ENCODE results near the gene SPRR1A.
A peak's percentile ranks its signal among the peaks of the same experiment; 100 is the strongest.
"Not testable (repeated sequence)": the region's sequence is repeated elsewhere in the genome, so short reads cannot be mapped to it uniquely, and the experiment has no call there.

The SPRR1A gene

DNA sequence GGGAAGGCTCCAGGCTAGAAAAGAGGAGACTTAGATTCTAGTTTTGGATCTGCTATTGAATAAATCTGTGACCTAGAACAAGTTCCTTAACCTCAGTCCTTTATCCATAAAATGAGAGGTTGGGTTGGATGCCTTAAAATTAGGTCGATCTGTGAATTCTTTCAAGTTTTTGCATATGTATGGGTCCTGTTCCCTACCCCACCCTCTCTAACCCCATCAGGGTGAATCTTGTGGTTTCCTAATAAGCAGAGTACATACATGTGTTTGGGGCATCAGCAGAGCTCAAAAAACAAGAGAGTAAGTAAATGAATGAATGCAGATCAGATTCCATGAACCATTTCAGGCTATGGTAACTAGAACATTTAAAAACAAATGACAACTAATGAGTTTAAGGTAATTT is 7.2 kb upstream of the SPRR1A start:
- DNase-seq = no peak

DNA sequence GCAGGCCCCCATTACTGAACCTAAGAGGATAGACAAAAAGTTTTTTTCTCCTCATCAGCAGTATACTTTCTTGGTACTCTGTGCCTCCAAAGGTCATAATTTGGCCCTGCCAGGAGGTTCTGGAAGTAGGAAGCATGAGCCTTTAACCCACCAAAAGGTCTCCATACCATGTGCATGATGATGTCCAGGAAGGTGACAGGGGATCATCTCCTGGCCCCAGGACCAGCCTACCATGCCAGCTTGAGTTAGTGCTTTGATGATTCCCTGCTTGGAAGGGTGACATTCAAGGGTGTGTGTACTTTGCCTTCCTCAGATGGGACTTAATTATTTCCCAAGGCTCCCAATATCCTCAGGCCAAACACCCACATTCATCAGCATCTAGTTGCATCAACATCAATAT is 6.3 kb upstream of the SPRR1A start:
- DNase-seq = no peak

DNA sequence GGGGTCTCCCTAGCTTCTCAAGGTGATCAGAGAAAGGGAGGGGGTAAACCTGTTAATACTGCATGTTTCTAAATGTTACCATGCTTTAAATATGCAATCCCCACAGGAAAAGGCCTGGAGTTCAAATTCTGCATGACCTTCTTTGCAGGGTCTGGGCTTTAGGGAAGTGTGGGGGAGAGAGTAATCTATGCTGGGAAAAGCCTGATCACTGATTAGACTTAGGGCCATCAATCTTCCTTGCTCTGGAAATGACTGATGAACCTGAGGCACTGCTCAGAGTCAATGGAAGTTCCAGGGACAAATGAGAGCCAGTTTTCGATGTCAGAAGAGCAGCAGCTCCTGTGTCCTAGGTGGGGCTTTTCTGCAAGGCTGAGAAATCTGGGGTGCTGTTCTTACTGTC is 3.2 kb upstream of the SPRR1A start:
- DNase-seq = no peak

DNA sequence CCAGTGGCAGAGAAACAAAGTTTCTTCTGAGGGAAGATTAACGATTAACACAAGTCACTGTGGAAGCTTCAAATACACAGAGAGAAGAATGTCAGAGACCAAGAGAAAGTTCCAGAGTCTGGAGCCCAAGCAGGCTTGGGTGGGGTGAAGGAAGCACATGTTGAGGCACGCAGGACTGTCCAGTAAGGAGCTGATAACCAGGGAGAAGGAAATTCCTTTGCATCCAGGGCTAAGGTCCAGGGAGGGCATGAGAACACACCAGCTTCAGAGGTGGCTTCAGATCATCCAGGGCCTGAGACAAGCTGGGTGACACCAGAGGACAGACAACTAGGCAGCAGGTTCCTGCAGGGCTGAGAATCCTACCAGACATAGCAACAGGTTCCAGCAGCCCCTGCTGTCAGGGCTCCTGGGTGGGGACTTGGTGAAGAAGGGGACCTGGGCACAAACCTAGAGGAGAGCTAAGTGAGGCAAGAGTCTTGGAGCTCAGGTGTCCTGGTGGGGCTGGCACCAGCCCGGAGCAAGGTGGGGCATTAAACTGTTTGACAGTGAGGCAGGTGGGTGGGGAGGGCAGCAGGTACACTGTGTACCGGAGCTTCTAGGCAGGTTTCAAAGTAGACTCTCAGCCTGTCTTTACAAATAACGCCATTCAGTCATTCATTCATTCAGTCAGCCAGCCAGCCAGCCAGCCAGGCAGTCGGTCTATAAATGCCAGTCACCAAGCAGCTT is 2.6 kb upstream of the SPRR1A start:
- DNase-seq = no peak

DNA sequence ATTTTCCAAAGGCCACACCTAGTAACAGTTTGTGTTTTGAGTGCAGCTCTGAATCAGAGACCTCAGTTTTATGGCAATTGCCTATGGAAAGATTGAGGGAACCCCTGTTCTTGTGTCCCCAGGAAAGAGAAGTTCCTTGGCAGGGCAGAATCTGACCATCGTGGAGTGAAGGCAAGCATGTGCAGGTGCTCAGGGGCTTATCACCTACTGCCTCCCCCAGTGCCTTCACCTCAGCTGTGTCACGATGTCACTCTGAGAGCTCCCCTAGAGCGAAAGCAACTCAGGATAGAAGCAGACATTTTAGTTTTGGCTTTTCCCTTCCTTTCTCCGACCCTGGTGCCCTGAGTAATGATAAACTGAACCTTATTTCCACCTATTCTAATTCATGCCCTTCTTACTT is 1.8 kb upstream of the SPRR1A start:
- no peak for DNase-seq

DNA sequence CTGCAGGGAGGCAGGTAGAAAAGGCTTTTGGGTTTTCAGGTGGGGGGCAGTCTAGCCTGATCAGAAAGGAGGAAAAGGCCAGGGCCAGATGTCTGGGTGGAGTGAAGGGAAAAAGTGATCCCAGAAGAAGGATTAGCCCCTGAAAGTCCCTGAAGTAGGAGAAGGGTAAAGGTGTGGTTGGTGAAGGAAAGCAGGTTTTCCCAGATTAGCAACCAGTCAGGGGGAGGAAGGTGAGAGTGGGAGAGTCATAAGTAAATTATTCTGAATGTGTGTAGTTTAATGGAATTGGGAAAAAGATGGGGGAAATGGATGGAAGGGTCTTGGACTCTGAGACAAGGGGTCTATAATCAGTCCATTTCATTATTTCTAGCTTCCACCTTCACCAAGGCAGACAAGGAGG is 647 bp upstream of the SPRR1A start:
- DNase-seq = no peak

DNA sequence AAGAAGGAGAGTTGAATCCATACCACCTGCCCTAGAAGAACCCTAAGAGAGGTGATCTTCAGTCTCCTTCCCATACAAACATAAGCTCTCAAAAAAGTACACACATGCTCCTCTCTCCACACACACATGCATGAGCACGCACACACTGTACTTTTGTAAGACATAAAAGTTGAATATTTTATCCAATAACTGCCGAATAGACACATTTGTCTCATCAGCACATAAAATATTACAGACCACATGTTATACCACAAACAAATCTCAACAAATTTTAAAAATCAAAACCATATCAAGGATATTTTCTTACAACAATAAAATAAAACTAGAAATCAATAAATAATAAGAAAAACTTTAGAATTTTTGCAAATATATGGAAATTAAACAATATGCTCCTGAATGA is 2.7 kb downstream of the SPRR1A start:
- no peak for DNase-seq

DNA sequence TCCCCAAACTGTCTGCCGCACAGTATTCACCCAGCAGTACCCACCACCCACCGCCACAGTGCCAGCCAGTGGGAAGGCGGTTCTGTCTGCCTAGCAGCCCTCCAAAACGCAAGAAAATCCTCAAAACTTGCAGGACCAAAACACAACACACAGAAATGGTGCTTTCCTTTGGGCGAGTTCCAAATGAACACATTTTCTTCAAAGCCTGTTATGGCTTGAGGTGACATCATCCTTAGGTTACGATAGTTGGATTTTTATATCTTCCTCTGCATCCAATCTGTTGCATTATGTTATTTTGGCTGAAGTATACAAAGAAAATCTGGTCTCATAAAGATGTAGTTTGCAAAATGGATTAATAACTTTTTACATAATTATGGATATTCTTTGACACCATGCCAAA is 9.3 kb downstream of the SPRR1A start:
- no peak for DNase-seq

DNA sequence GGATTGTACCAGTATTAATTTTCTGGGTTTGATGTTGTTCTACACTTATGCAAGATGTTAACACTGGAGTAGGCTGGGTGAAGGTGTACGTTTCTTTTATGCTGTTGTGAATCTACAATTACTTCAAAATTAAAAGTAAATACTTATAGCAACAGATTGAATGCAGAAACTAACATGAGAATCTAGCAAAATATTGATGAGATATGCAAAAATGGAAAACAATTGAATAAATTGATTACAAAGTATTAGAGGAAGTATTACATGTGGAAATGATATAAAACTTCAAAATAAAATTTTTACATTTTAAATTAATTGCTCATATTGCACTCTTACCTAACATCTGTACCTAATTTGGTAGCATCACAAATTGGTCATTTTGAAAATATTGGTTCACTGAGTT is 12.0 kb downstream of the SPRR1A start:
- DNase-seq = no peak

DNA sequence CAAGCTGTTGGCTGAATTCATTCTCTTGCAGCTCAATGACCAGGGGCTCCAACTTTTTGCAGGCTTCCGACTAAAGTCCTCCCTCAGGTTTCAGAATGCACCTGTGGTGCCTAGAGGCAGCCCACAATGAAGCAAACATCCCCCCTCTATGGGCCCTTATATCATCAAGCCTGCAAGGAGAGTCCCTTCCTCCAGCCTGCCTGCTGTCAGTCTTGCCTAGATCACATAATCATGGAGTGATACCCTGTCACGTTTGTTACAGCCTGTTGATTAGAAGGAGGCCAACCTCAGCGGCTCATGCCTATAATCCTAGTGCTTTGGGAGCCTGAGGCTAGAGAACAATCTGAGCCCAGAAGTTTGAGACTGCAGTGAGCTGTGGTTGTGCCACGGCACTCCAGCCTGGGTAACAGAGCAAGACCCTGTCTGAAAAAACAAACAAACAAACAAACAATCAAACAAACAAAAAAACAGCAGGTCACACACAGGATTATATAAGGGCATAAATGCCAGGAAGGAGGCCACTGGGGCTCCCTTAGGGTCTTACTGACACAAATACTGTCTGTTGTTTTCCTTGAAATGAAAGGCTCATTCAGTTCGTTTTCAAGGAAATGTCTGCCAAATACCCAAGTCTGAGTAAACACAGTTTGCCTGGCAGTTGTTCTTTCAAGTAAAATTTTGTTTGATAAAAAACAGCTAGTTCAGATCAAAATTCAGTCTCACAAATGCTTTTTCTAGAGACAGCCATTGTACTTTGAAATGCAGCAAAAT is 12.9 kb downstream of the SPRR1A start:
- DNase-seq = no peak

DNA sequence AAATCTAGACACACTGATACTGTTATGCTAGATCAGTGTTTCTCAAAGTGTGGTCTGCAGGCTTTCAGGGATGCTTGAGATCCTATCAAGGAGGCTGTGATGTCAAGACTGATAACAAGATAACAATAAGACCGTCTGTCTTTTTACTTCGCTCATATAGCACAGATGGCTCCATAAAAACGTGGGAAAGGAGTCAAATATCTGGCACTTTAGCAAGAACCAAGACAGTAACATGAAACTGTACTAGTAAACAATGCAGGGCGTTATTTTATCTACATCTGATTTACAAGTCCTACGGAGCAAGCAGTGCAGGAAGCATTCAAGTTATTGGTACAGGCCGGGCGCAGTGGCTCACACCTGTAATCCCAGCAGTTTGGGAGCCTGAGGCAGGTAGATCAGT is 14.0 kb downstream of the SPRR1A start:
- DNase-seq = no peak

DNA sequence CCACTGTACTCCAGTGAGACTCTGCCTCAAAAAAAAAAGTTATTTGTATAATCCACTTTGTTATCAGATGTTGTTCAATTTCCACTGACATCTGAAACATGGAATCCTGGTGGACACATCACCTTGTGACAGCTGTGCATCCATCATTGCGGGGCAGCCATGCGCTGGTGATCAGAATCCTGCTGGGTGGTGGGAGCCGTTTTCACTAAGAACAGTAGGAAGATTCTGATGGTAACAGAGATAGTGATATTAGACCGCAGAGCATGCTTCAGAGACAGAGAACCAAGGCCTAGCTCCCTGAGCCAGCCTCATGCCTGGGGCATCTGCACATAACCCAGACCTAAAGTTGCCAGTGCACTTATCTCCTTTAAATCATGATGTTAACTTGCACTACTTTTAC is 14.6 kb downstream of the SPRR1A start:
- DNase-seq = no peak

DNA sequence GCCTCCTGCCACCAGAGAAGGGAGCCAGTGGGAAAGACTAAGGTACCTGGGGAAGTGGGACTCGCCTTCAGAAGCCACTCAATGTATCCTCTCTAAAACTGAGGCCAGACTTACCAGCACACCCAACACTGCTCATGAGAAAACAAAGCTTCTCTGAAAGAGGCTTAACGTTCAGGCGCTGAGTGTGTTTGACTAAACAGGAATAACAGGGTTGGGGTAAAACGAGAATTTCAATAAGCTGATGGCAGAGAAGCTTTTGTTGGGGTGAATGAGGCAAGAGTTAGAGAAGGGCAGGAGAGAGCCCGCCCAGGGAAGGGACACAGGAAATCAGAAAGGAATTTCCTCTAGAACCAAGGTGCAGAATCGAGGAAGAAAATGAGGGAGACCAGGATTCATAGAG is 15.9 kb downstream of the SPRR1A start:
- DNase-seq = no peak

DNA sequence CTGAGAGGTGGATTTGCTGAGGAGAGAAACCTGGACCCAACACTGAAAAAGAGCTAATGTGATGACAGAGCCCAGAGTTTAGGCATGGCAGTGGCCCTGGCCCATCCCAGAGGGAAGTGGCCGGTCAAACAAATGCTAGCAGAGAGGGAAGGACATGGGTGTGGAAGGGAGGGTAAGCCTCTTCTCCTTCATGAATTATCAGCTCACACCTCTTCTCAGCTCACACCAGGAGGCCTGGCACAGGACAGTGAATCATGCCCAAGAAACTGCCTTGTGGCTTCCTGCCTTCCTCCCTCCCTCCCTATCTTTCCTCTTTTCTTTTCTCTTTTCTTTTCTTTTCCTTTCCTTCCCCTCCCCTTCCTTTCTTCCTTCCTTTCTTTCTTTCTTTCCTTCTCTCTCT is 16.4 kb downstream of the SPRR1A start:
- DNase-seq = no peak

DNA sequence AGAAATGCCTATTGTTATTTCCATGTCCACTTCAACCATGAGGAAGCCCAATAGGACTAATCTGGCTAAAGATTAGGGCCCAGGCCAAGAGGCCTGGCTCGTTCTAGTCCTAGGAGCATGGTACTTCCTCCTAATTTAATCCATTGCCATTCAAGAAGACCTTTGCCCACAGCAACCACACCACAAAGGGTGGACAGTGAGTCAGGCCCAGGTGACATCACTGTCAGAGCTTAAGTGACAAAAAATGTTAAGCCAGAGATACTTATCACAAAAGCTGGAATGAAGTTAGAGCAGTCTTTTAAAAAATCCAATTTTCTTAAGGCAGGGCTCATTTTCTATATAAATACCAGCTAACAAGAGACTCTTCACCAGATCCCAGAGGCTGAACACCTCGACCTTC is 17.5 kb downstream of the SPRR1A start, which contains the start of gene SPRR3:
Gene SPRR3, plus strand, starts transcription at position 368 of the 400 bp plus-strand sequence. CDS start 1,272 bp downstream, outside the sequence.
- peak in 2 of 3 donors; percentile 26 to 35 for DNase-seq

DNA sequence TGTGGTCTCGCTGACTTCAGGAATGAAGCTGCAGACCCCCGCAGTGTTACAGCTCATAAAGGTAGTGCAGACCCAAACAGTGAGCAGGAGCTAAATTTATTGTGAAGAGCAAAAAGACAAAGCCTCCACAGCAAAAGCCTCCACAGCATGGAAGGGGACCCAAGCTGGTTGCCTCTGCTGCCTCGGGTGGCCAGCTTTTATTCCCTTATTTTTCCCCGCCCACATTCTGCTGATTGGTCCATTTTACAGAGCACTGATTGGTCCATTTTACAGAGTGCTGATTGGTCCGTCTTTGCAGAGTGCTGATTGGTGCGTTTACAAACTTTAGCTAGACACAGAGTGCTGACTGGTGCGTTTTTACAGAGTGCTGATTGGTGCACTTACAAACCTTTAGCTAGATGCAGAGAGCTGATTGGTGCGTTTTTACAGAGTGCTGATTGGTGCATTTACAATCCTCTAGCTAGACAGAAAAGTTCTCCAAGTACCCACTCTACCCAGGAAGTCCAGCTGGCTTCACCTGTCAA is 27.4 kb downstream of the SPRR1A start:
- not testable (repeated sequence) for DNase-seq

DNA sequence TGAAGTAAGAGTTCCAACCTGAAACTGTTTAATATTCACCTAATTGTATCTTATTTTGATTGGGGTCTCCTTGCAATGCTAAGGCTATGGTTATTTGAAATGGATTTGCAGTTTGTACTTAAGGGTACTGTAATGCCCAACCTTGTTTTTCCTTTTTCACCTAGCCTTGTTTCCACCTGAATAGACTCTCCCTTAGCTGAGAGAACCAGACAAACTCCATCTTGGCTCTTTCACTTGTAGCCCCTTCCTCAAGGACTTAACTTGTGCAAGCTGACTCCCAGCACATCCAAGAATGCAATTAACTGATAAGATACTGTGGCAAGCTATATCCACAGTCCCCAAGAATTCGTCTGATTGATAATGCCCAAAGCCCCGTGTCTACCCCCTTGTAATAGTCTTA is 37.9 kb downstream of the SPRR1A start:
- DNase-seq = not testable (repeated sequence)

DNA sequence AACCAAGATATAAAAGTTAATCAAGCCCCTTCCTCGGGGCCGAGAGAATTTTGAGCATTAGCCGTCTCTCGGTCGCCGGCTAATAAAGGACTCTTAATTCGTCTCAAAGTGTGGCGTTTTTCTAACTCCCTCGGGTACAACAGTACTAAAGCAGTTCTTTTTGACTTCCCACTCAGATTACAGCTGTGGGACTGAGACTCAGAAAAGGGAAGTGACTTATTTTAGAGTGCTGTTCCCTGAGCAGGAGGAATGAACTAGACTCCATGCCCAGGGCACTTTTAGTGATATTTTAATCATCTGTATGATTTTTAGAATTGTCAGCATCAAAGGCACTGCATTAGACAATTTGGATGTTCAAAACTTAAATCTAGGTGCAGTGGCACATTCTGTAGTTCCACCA is 38.5 kb downstream of the SPRR1A start:
- DNase-seq = peak; percentile 11 to 20 (median 15)

DNA sequence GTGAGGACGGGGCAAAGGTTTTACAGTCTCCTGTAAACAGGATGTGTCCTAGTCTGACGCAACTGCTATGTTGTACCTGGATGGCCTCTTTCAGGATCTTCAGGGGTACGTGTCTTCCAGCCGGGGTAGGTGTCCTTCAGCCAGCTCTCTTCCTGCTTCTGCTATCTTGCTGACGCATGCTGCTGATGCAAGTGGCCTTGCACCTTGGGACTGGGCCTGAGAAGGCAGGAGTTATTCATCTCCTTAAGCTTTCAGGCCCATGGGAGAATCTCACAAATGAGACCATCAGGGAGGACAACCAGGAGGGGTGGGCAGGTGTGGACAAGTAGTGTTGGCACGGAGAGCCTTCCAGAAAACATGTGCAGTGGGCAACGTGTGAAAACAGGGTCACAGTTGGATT is 39.2 kb downstream of the SPRR1A start:
- DNase-seq = no peak

DNA sequence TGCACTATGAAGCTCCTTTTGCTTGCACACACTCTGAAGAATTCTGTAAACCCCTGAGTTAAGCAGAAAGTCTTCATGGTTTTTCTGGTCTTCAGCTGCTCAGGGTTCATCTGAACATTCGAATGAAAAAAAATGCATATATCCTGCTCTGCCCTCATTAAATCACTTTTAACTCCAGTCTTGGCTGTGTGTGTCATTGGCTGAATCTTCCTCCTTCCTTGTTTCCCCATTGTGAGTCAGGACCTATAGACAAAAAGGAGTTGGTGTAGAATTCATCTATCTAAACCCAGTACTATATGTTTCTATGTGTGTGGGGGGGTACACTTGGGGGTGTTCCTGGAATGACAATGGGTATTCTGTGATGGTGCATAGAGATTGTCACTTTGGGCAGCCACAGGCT is 40.5 kb downstream of the SPRR1A start:
- no peak for DNase-seq

DNA sequence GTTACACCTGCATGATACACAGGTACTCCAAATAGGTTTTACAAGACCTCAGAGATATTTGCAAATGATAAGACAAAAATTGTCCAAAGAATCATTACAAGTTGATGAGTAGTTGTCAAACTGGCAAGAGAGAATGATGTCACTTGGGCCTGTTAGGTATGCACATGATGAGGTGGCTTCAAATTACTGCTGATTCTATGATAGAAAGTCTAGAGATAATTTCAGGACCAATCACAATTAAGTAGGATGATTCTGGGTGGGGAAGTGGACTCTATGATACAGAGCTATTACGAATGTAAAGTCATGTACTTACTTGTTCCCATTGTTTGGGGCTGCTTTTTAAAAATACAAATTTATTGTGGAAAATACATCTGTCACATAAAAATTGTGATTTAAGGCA is 41.9 kb downstream of the SPRR1A start:
- no peak for DNase-seq

DNA sequence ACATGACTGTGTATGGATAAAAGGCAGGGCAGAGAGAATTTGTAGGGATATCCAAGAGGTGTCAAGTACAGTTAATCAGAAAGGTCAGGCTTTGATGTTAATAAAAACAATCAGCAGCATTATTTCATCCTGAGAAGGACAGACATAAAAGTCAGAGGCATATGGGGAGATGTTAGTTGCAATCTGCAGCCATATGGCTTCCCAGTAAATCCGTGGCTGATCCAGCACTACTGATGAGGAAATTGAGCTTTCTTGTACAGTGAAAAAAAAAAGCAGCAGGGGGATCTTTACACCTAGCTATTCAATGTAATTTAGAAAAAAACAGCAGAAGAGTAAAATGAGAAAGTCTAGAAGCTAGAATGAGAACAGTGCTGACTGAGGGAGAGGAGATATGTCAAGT is 44.9 kb downstream of the SPRR1A start:
- no peak for DNase-seq

DNA sequence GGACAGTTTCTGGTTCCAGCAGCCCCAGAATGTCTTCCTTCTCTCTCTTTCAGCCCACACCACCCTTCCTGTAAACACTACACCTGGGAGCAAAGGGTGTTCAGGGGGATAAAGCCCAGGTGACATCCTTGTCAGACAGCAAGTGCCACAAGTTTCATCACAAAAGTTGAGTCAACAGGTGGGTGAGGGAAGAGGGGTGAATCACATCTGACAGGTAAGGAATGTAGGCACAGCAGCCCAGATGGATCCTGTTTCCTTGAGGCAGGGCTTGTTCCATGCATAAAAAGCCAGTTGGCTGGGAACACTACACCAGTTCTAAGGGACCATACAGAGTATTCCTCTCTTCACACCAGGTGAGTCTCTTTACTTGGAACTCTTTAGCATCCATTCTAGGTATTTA is 47.0 kb downstream of the SPRR1A start, which contains the start of gene SPRR1B:
Gene SPRR1B, plus strand, starts transcription at position 309 of the 400 bp plus-strand sequence. CDS start 1,143 bp downstream, outside the sequence.
- no peak for DNase-seq

DNA sequence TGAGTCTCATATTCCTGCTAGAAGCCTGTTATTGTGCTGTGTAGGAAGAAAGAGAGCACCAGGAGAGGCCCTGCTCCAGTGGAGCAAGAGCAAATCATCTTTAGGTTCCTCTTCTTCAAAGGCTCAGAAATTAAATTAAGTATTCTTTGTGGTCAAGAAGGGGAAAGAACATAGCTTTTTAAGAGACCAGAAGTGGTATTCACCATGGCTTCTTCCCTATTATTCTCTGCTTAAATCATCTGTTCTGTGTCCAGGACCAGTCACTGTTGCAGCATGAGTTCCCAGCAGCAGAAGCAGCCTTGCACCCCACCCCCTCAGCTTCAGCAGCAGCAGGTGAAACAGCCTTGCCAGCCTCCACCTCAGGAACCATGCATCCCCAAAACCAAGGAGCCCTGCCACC is 48.2 kb downstream of the SPRR1A start:
- DNase-seq = no peak

All from suppressor macrophage treated with lipopolysaccharide for 1 hour (primary cell).